ENCODE results near the gene STPG1.

- TF ChIP-seq POLR2AphosphoS5 (IDR thresholded peaks at IDR 0.05): no peak
- TF ChIP-seq, protein P1, sequence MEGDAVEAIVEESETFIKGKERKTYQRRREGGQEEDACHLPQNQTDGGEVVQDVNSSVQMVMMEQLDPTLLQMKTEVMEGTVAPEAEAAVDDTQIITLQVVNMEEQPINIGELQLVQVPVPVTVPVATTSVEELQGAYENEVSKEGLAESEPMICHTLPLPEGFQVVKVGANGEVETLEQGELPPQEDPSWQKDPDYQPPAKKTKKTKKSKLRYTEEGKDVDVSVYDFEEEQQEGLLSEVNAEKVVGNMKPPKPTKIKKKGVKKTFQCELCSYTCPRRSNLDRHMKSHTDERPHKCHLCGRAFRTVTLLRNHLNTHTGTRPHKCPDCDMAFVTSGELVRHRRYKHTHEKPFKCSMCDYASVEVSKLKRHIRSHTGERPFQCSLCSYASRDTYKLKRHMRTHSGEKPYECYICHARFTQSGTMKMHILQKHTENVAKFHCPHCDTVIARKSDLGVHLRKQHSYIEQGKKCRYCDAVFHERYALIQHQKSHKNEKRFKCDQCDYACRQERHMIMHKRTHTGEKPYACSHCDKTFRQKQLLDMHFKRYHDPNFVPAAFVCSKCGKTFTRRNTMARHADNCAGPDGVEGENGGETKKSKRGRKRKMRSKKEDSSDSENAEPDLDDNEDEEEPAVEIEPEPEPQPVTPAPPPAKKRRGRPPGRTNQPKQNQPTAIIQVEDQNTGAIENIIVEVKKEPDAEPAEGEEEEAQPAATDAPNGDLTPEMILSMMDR (IDR thresholded peaks at IDR 0.05): no peak
Observed at GRCh38 chr1:24362982-24363614, 50.5 kb downstream of the STPG1 start.

Data from upper lobe of left lung (tissue), 4 donors.